Stimulated activated CD8-positive, alpha-beta memory T cell treated with anti-CD3 and anti-CD28 coated beads, Interleukin-2, amount 100 ng/mL, for 48 hours (primary cell): Measurements from ENCODE around the gene HHIP.

Source experiments
- DNase-seq, 2 donors: peaks; one replicate each; pipeline ENCODE4 v3.0.0-alpha.2; 2020; ENCODE audit warnings: low read depth in 2 of 2

HHIP gene

GRCh38 chr4:144658015-144658567 lies 12.1 kb downstream of the HHIP start:
- DNase-seq, result no peak

GRCh38 chr4:144658903-144659302 lies 12.9 kb downstream of the HHIP start:
- no peak for DNase-seq

GRCh38 chr4:144659447-144659846 lies 13.5 kb downstream of the HHIP start:
- DNase-seq, result no peak

- no peak for DNase-seq
Measured at GRCh38 chr4:144663834-144664475, 18.0 kb downstream of the HHIP start.

GRCh38 chr4:144666539-144667175 lies 20.7 kb downstream of the HHIP start:
- DNase-seq, result no peak

- DNase-seq, result no peak
Measured at GRCh38 chr4:144667500-144667899, 21.5 kb downstream of the HHIP start.

- no peak for DNase-seq
Measured at GRCh38 chr4:144670776-144671175, 24.8 kb downstream of the HHIP start.

GRCh38 chr4:144674711-144675110 lies 28.8 kb downstream of the HHIP start:
- DNase-seq, result no peak

GRCh38 chr4:144681806-144682205 lies 35.9 kb downstream of the HHIP start:
- DNase-seq, result no peak

- no peak for DNase-seq
Measured at GRCh38 chr4:144683516-144683915, 37.6 kb downstream of the HHIP start.

- DNase-seq, result no peak
Measured at GRCh38 chr4:144685911-144686310, 40.0 kb downstream of the HHIP start.

- no peak for DNase-seq
Measured at GRCh38 chr4:144686921-144687320, 41.0 kb downstream of the HHIP start.

- no peak for DNase-seq
Measured at GRCh38 chr4:144687466-144687865, 41.5 kb downstream of the HHIP start.

GRCh38 chr4:144688035-144688569 lies 42.1 kb downstream of the HHIP start:
- no peak for DNase-seq

- no peak for DNase-seq
Measured at GRCh38 chr4:144689125-144689524, 43.2 kb downstream of the HHIP start.

- no peak for DNase-seq
Measured at GRCh38 chr4:144695721-144696120, 49.8 kb downstream of the HHIP start.

GRCh38 chr4:144696376-144696775 lies 50.4 kb downstream of the HHIP start:
- no peak for DNase-seq

GRCh38 chr4:144699565-144699964 lies 53.6 kb downstream of the HHIP start:
- no peak for DNase-seq

- DNase-seq, result no peak
Measured at GRCh38 chr4:144701683-144702233, 55.8 kb downstream of the HHIP start.

GRCh38 chr4:144703494-144703893 lies 57.5 kb downstream of the HHIP start:
- DNase-seq, result no peak

GRCh38 chr4:144705601-144706590 lies 59.9 kb downstream of the HHIP start:
- DNase-seq, result no peak

GRCh38 chr4:144709159-144709558 lies 63.2 kb downstream of the HHIP start:
- DNase-seq, result no peak
